ENCODE measurements around the gene FSIP1.

GRCh38 chr15:39752246-39752645, 30.4 kb downstream of the FSIP1 start:
- no peak for TF ChIP-seq CTCF (IDR thresholded peaks at IDR 0.05)
- no peak for TF ChIP-seq EP300 (IDR thresholded peaks at IDR 0.05)
- TF ChIP-seq POLR2A (IDR thresholded peaks at IDR 0.05; ENCODE audit: low read depth) = no peak
